H9 (cell line): ENCODE results near the gene POFUT1. TPM values are rescaled to one million over a fixed set of nuclear protein-coding genes. Genes with fewer than 3 reads are reported as not detected.
"Not testable (repeated sequence)": the region's sequence is repeated elsewhere in the genome, so short reads cannot be mapped to it uniquely, and the experiment has no call there.

ENCODE experiments used
- DNase-seq: peaks from one replicate; pipeline ENCODE4 v3.0.0-alpha.2; 2017
- H2AFZ ChIP-seq: one replicate; pipeline ENCODE4 v1.6.1; 2013; ENCODE audit warnings: mild to moderate bottlenecking, low read length, control low read depth, moderate library complexity
- H2AK5ac ChIP-seq: 2 replicates; pipeline ENCODE4 v1.6.1; 2013; ENCODE audit warnings: low read length, control low read depth, mixed read lengths; ENCODE audit not compliant: insufficient read length
- H2BK120ac ChIP-seq: one replicate; pipeline ENCODE4 v1.6.1; 2013; ENCODE audit warnings: low read depth, mild to moderate bottlenecking, low read length, control low read depth, inconsistent platforms; ENCODE audit not compliant: poor library complexity, severe bottlenecking
- H2BK12ac ChIP-seq: 2 replicates; pipeline ENCODE4 v1.6.1; 2013; ENCODE audit warnings: low read length, control low read depth, mixed read lengths, low read depth; ENCODE audit not compliant: insufficient read length
- H2BK15ac ChIP-seq: 2 replicates; pipeline ENCODE4 v1.6.1; 2013; ENCODE audit warnings: low read depth, low read length, control low read depth
- H2BK20ac ChIP-seq: one replicate; pipeline ENCODE4 v1.6.1; 2013; ENCODE audit warnings: low read depth, mild to moderate bottlenecking, low read length, control low read depth, inconsistent platforms; ENCODE audit not compliant: poor library complexity, severe bottlenecking
- H2BK5ac ChIP-seq: 2 replicates; pipeline ENCODE4 v1.6.1; 2013; ENCODE audit warnings: low read length, control low read depth, mixed read lengths; ENCODE audit not compliant: insufficient read length
- H3K14ac ChIP-seq: 2 replicates; pipeline ENCODE4 v1.6.1; 2013; ENCODE audit warnings: low read length, control low read depth; ENCODE audit not compliant: insufficient read depth
- H3K18ac ChIP-seq: 2 replicates; pipeline ENCODE4 v1.6.1; 2013; ENCODE audit warnings: low read depth, mild to moderate bottlenecking, mixed read lengths, low read length, control low read depth; ENCODE audit not compliant: insufficient read length
- H3K23ac ChIP-seq: 2 replicates; pipeline ENCODE4 v1.6.1; 2013; ENCODE audit warnings: low read length, control low read depth, mixed read lengths, low read depth; ENCODE audit not compliant: insufficient read length
- H3K23me2 ChIP-seq: 2 replicates; pipeline ENCODE4 v1.6.1; 2013; ENCODE audit warnings: low read depth, mild to moderate bottlenecking, mixed read lengths, low read length, control low read depth; ENCODE audit not compliant: insufficient read length, poor library complexity, severe bottlenecking
- H3K27ac ChIP-seq: 2 replicates; pipeline ENCODE4 v1.5.1; 2013; ENCODE audit warnings: low read length, control low read depth, mixed read lengths, low read depth; ENCODE audit not compliant: insufficient read length
- H3K27me3 ChIP-seq: 2 replicates; pipeline ENCODE4 v1.6.1; 2013; ENCODE audit warnings: low read length, control low read depth, inconsistent platforms; ENCODE audit not compliant: insufficient read depth
- H3K4ac ChIP-seq: 2 replicates; pipeline ENCODE4 v1.6.1; 2013; ENCODE audit warnings: low read depth, mild to moderate bottlenecking, control low read depth, inconsistent platforms, low read length, moderate library complexity
- H3K4me1 ChIP-seq: 2 replicates; pipeline ENCODE4 v1.6.1; 2013; ENCODE audit warnings: low read length, control low read depth, inconsistent platforms; ENCODE audit not compliant: insufficient read depth
- H3K4me2 ChIP-seq: 2 replicates; pipeline ENCODE4 v1.6.1; 2013; ENCODE audit warnings: low read length, control low read depth, mixed read lengths; ENCODE audit not compliant: insufficient read length, insufficient read depth
- H3K56ac ChIP-seq: 2 replicates; pipeline ENCODE4 v1.6.1; 2013; ENCODE audit warnings: low read depth, mild to moderate bottlenecking, mixed read lengths, low read length, control low read depth; ENCODE audit not compliant: insufficient read length
- H3K79me1 ChIP-seq: 2 replicates; pipeline ENCODE4 v1.6.1; 2013; ENCODE audit warnings: low read depth, mild to moderate bottlenecking, moderate library complexity, low read length, control low read depth, inconsistent platforms; ENCODE audit not compliant: insufficient read depth, poor library complexity, severe bottlenecking
- H3K79me2 ChIP-seq: 2 replicates; pipeline ENCODE4 v1.6.1; 2013; ENCODE audit warnings: low read length, control low read depth, inconsistent platforms; ENCODE audit not compliant: insufficient read depth
- H3K9ac ChIP-seq: 2 replicates; pipeline ENCODE4 v1.6.1; 2013; ENCODE audit warnings: low read length, control low read depth, mixed read lengths; ENCODE audit not compliant: insufficient read length; ENCODE audit errors: extremely low read depth
- H3K9me3 ChIP-seq: one replicate; pipeline ENCODE4 v1.6.1; 2013; ENCODE audit warnings: low read depth, low read length, inconsistent platforms; ENCODE audit not compliant: control insufficient read depth
- H3T11ph ChIP-seq: one replicate; pipeline ENCODE4 v1.6.1; 2013; ENCODE audit warnings: mild to moderate bottlenecking, low read length, control low read depth, inconsistent platforms
- H4K20me1 ChIP-seq: one replicate; pipeline ENCODE4 v1.6.1; 2013; ENCODE audit not compliant: control insufficient read depth, insufficient read length, insufficient read depth
- H4K5ac ChIP-seq: 2 replicates; pipeline ENCODE4 v1.6.1; 2013; ENCODE audit warnings: low read depth, mild to moderate bottlenecking, mixed read lengths, low read length, control low read depth; ENCODE audit not compliant: insufficient read length
- H4K8ac ChIP-seq: replicated peaks from 2 replicates; pipeline ENCODE4 v1.6.1; 2013; ENCODE audit warnings: low read length, control low read depth, mixed read lengths, low read depth; ENCODE audit not compliant: insufficient read length
- H4K91ac ChIP-seq: 2 replicates; pipeline ENCODE4 v1.6.1; 2013; ENCODE audit warnings: low read depth, mild to moderate bottlenecking, moderate library complexity, mixed read lengths, low read length, control low read depth; ENCODE audit not compliant: insufficient read length
- H3K27ac Mint-ChIP-seq, 3 experiments: 2 replicates in 2 of 3; 3 replicates in 1 of 3; pipeline ENCODE4 v1.8.0; 2020 to 2021; ENCODE audit warnings: mixed read lengths in 3 of 3, mild to moderate bottlenecking in 1 of 3, moderate library complexity in 1 of 3
- H3K27me3 Mint-ChIP-seq: 2 replicates; pipeline ENCODE4 v1.8.0; 2021; ENCODE audit warnings: low read depth, mild to moderate bottlenecking, moderate library complexity, mixed read lengths
- H3K36me3 Mint-ChIP-seq, 3 experiments: 2 replicates in 2 of 3; 3 replicates in 1 of 3; pipeline ENCODE4 v1.8.0; 2020 to 2021; ENCODE audit warnings: low read depth in 3 of 3, mixed read lengths in 3 of 3; ENCODE audit not compliant: insufficient read depth in 1 of 3
- H3K4me1 Mint-ChIP-seq, 2 experiments: 2 replicates each; pipeline ENCODE4 v1.8.0; 2020; ENCODE audit warnings: mixed read lengths in 2 of 2
- H3K4me3 Mint-ChIP-seq, 2 experiments: 2 replicates in 1 of 2; 3 replicates in 1 of 2; pipeline ENCODE4 v1.8.0; 2020 to 2021; ENCODE audit warnings: mild to moderate bottlenecking in 2 of 2, mixed read lengths in 2 of 2, moderate library complexity in 1 of 2
- H3K9me3 Mint-ChIP-seq, 2 experiments: 2 replicates in 1 of 2; 3 replicates in 1 of 2; pipeline ENCODE4 v1.8.0; 2020; ENCODE audit warnings: mild to moderate bottlenecking in 2 of 2, mixed read lengths in 2 of 2, moderate library complexity in 1 of 2
- CTCF ChIP-seq: fragments of 200-600 bp; sonication (generic); conservative IDR thresholded peaks from 3 replicates; pipeline ENCODE4 v1.8.0; 2021; ENCODE audit warnings: antibody characterized with exemption, mild to moderate bottlenecking
- WGBS: extraction: QIAGEN DNeasy Blood & Tissue Kit; methylation state at CpG from one replicate; pipeline ENCODE4 v1.1.7; 2013; ENCODE audit warnings: missing lambda C conversion rate, low lambda C conversion rate, mixed read lengths; ENCODE audit not compliant: insufficient read length; ENCODE audit errors: extremely low coverage; 5-methylcytosine and 5-hydroxymethylcytosine counted together
- total RNA-seq: library from RNA; stranded (reverse); gene quantifications from 2 replicates; pipeline ENCODE4 v1.2.1, GENCODE V29; 2021

Gene POFUT1
- total RNA-seq, 1 experiment from 2014 or later: 41.2 TPM

GRCh38 chr20:32244959-32245358 is 37.3 kb downstream of the POFUT1 start:
- no CpG with 5 or more reads among the region's 4 CpGs for WGBS
- peaks cover 7 to 9% of the 10 kb centered on the region in 2 experiments for H3K4me1 Mint-ChIP-seq
- Histone ChIP-seq H3T11ph (no peak overlapping the region), H3K27ac (no peak overlapping the region), H2BK20ac (no peak overlapping the region), H3K14ac (no peak overlapping the region), H3K4me1 (no peaks in the 10 kb centered on the region), H4K20me1 (no peaks in the 10 kb centered on the region), H3K79me2 (no peaks in the 10 kb centered on the region), H2BK120ac (no peak overlapping the region), H3K27me3 (no peaks in the 10 kb centered on the region), H4K5ac (no peak overlapping the region), H3K9me3 (no peaks in the 10 kb centered on the region), H3K56ac (no peak overlapping the region), H2AK5ac (no peak overlapping the region), H2AFZ (no peak overlapping the region), H3K23me2 (no peaks in the 10 kb centered on the region), H3K9ac (no peak overlapping the region), H4K91ac (no peak overlapping the region), H3K4me2 (no peak overlapping the region), H2BK12ac (no peak overlapping the region), H2BK15ac (no peak overlapping the region), H2BK5ac (no peak overlapping the region), H4K8ac (no peak overlapping the region), H3K23ac (no peak overlapping the region), H3K18ac (no peak overlapping the region), H3K79me1 (no peaks in the 10 kb centered on the region), H3K4ac (no peak overlapping the region)
- no peak overlapping the region; a peak in 1 of 7 replicates for H3K27ac Mint-ChIP-seq
- peaks cover 2% of the 10 kb centered on the region for H3K27me3 Mint-ChIP-seq
- H3K9me3 Mint-ChIP-seq: no peaks in the 10 kb centered on the region
- no peaks in the 10 kb centered on the region for H3K36me3 Mint-ChIP-seq
- H3K4me3 Mint-ChIP-seq: no peak overlapping the region
- TF ChIP-seq CTCF: no peak
- DNase-seq: no peak

- not testable (repeated sequence) for H3K27ac Mint-ChIP-seq
Measured at GRCh38 chr20:32246208-32246607, 38.5 kb downstream of the POFUT1 start.

More at GRCh38 chr20:32246208-32246607, 38.5 kb downstream of the POFUT1 start:
- not testable (repeated sequence) for H3K4me3 Mint-ChIP-seq, H4K20me1 ChIP-seq, H3K79me2 ChIP-seq, DNase-seq, H3K27me3 Mint-ChIP-seq, H3K4me1 Mint-ChIP-seq, H3K56ac ChIP-seq, H4K91ac ChIP-seq, H3K27ac ChIP-seq, H3K79me1 ChIP-seq, H4K8ac ChIP-seq, H3K14ac ChIP-seq, H3K9ac ChIP-seq, H2BK15ac ChIP-seq, H3K9me3 ChIP-seq, H3K4me1 ChIP-seq, H3K23me2 ChIP-seq, H2BK120ac ChIP-seq, H3K4ac ChIP-seq, H3K36me3 Mint-ChIP-seq, H2AFZ ChIP-seq, H3K9me3 Mint-ChIP-seq, H2BK12ac ChIP-seq, H2BK20ac ChIP-seq, H2BK5ac ChIP-seq, H3K4me2 ChIP-seq, H2AK5ac ChIP-seq, H3K18ac ChIP-seq, H4K5ac ChIP-seq, H3K23ac ChIP-seq, H3K27me3 ChIP-seq, H3T11ph ChIP-seq
- no CpG with 5 or more reads among the region's 5 CpGs for WGBS
